Activated T-helper 1 cell treated with anti-CD3 and anti-CD28 coated beads, Interleukin-12 subunit alpha, Interleukin-12 subunit beta, Interleukin-2, Interleukin-4 antibody, amounts not matched to agents 30 ng/mL and 10 ng/mL and 1 ng/mL, durations not matched to agents 14 hours and 24 hours and 36 hours (primary cell): ENCODE measurements around the gene DKKL1. TPM values are rescaled to one million over a fixed set of nuclear protein-coding genes. Genes with fewer than 3 reads are reported as not detected.

Experiments used
- DNase-seq: peaks from one replicate; pipeline ENCODE4 v3.0.0; 2021; ENCODE audit warnings: low spot score
- H3K27ac Mint-ChIP-seq: one replicate; pipeline ENCODE4 v1.8.0; 2021; ENCODE audit warnings: mild to moderate bottlenecking, mixed read lengths
- H3K27me3 Mint-ChIP-seq: one replicate; pipeline ENCODE4 v1.8.0; 2022; ENCODE audit warnings: mild to moderate bottlenecking, moderate library complexity, mixed read lengths; ENCODE audit not compliant: insufficient read depth
- H3K36me3 Mint-ChIP-seq: one replicate; pipeline ENCODE4 v1.8.0; 2021; ENCODE audit warnings: low read depth, mixed read lengths
- H3K4me1 Mint-ChIP-seq: one replicate; pipeline ENCODE4 v1.8.0; 2021; ENCODE audit warnings: low read depth, mixed read lengths
- H3K4me3 Mint-ChIP-seq: one replicate; pipeline ENCODE4 v1.8.0; 2021; ENCODE audit warnings: mild to moderate bottlenecking, moderate library complexity, mixed read lengths
- H3K9me3 Mint-ChIP-seq: one replicate; pipeline ENCODE4 v1.8.0; 2021; ENCODE audit warnings: mixed read lengths
- intact Hi-C: fragments of 100-400 bp; cut with micrococcal nuclease; formaldehyde crosslinking; loops from one replicate; pipeline ENCODE4 v1.15.1; 2024
- total RNA-seq: library from RNA; stranded (reverse); gene quantifications from 2 replicates; pipeline ENCODE4 v1.2.3, GENCODE V29; 2022

DKKL1 gene
- total RNA-seq, 1 donor from 2014 or later, result not detected

- H3K9me3 Mint-ChIP-seq, result no peaks in the 10 kb centered on the region
- H3K27me3 Mint-ChIP-seq, result peaks cover 10% of the 10 kb centered on the region
- DNase-seq, result no peak
- intact Hi-C loops, result no loop called here
- no peak overlapping the region for H3K27ac Mint-ChIP-seq
- H3K36me3 Mint-ChIP-seq, result no peaks in the 10 kb centered on the region
- no peak overlapping the region for H3K4me3 Mint-ChIP-seq
- H3K4me1 Mint-ChIP-seq, result no peaks in the 10 kb centered on the region
Observed at GRCh38 chr19:49398001-49398615, 34.4 kb downstream of the DKKL1 start.

GRCh38 chr19:49398931-49399330 is 35.3 kb downstream of the DKKL1 start:
- H3K9me3 Mint-ChIP-seq, result no peaks in the 10 kb centered on the region
- H3K36me3 Mint-ChIP-seq, result no peaks in the 10 kb centered on the region
- no peak overlapping the region for H3K27ac Mint-ChIP-seq
- H3K4me3 Mint-ChIP-seq, result no peak overlapping the region
- intact Hi-C loops, result no loop called here
- H3K27me3 Mint-ChIP-seq, result peaks cover 10% of the 10 kb centered on the region
- H3K4me1 Mint-ChIP-seq, result no peaks in the 10 kb centered on the region
- DNase-seq, result no peak

GRCh38 chr19:49400029-49400428 is 36.4 kb downstream of the DKKL1 start:
- H3K4me1 Mint-ChIP-seq, result no peaks in the 10 kb centered on the region
- H3K36me3 Mint-ChIP-seq, result no peaks in the 10 kb centered on the region
- H3K27me3 Mint-ChIP-seq, result peaks cover 10% of the 10 kb centered on the region
- intact Hi-C loops, result no loop called here
- no peaks in the 10 kb centered on the region for H3K9me3 Mint-ChIP-seq
- DNase-seq, result no peak
- no peak overlapping the region for H3K27ac Mint-ChIP-seq
- H3K4me3 Mint-ChIP-seq, result no peak overlapping the region

GRCh38 chr19:49403404-49404187 is 39.9 kb downstream of the DKKL1 start:
- peaks cover 2% of the 10 kb centered on the region for H3K36me3 Mint-ChIP-seq
- no peak overlapping the region for H3K4me3 Mint-ChIP-seq
- no peak overlapping the region for H3K27ac Mint-ChIP-seq
- intact Hi-C loops, result no loop called here
- peaks cover 13% of the 10 kb centered on the region for H3K4me1 Mint-ChIP-seq
- no peaks in the 10 kb centered on the region for H3K9me3 Mint-ChIP-seq
- peaks cover 7% of the 10 kb centered on the region for H3K27me3 Mint-ChIP-seq
- no peak for DNase-seq

GRCh38 chr19:49407079-49407478 is 43.4 kb downstream of the DKKL1 start:
- Mint-ChIP-seq H3K9me3 (no peaks in the 10 kb centered on the region), H3K4me1 (peaks cover 42% of the 10 kb centered on the region), H3K36me3 (peaks cover 4% of the 10 kb centered on the region), H3K27ac (no peak overlapping the region), H3K27me3 (peaks cover 2% of the 10 kb centered on the region), H3K4me3 (no peak overlapping the region)
- intact Hi-C loops, result loop anchor here (1.0 to 5.0 kb wide), 2 partner anchors 15 to 35 kb away; partner anchors contain the start of gene SLC17A7
- DNase-seq, result no peak

- Mint-ChIP-seq H3K36me3 (peaks cover 4% of the 10 kb centered on the region), H3K4me3 (no peak overlapping the region), H3K4me1 (peaks cover 44% of the 10 kb centered on the region), H3K27ac (peak overlapping the region; percentile 0), H3K27me3 (peaks cover 2% of the 10 kb centered on the region), H3K9me3 (no peaks in the 10 kb centered on the region)
- no peak for DNase-seq
- intact Hi-C loops, result loop anchor here (1.0 to 5.0 kb wide), 2 partner anchors 15 to 35 kb away; partner anchors contain the start of gene SLC17A7
Observed at GRCh38 chr19:49407482-49408015, 43.9 kb downstream of the DKKL1 start.

GRCh38 chr19:49408816-49409440 is 45.3 kb downstream of the DKKL1 start:
- Mint-ChIP-seq H3K9me3 (no peaks in the 10 kb centered on the region), H3K4me1 (peaks cover 44% of the 10 kb centered on the region), H3K36me3 (peaks cover 4% of the 10 kb centered on the region), H3K27ac (peak overlapping the region; percentile 81), H3K4me3 (peak overlapping the region; percentile 6), H3K27me3 (peaks cover 2% of the 10 kb centered on the region)
- intact Hi-C loops, result loop anchor here (5.0 kb wide), 1 partner anchor 33 kb away; the partner anchor contains the start of gene SLC17A7
- no peak for DNase-seq

- Mint-ChIP-seq H3K27me3 (peaks cover 2% of the 10 kb centered on the region), H3K4me3 (peak overlapping the region; percentile 6), H3K36me3 (peaks cover 4% of the 10 kb centered on the region), H3K4me1 (peaks cover 44% of the 10 kb centered on the region), H3K27ac (peak overlapping the region; percentile 81), H3K9me3 (no peaks in the 10 kb centered on the region)
- intact Hi-C loops, result loop anchor here (5.0 kb wide), 1 partner anchor 33 kb away; the partner anchor contains the start of gene SLC17A7
- DNase-seq, result peak; percentile 24
Observed at GRCh38 chr19:49409441-49410029, 45.9 kb downstream of the DKKL1 start.

- Mint-ChIP-seq H3K27ac (no peak overlapping the region), H3K4me1 (peaks cover 44% of the 10 kb centered on the region), H3K9me3 (no peaks in the 10 kb centered on the region), H3K27me3 (peaks cover 2% of the 10 kb centered on the region), H3K36me3 (peaks cover 4% of the 10 kb centered on the region), H3K4me3 (no peak overlapping the region)
- intact Hi-C loops, result no loop called here
- DNase-seq, result no peak
Observed at GRCh38 chr19:49411681-49412326, 48.1 kb downstream of the DKKL1 start.

- no peak overlapping the region for H3K4me3 Mint-ChIP-seq
- intact Hi-C loops, result no loop called here
- peaks cover 9% of the 10 kb centered on the region for H3K27me3 Mint-ChIP-seq
- H3K36me3 Mint-ChIP-seq, result peaks cover 2% of the 10 kb centered on the region
- DNase-seq, result no peak
- peaks cover 33% of the 10 kb centered on the region for H3K4me1 Mint-ChIP-seq
- H3K27ac Mint-ChIP-seq, result no peak overlapping the region
- H3K9me3 Mint-ChIP-seq, result no peaks in the 10 kb centered on the region
Observed at GRCh38 chr19:49413348-49413747, 49.7 kb downstream of the DKKL1 start.

GRCh38 chr19:49414256-49414655 is 50.6 kb downstream of the DKKL1 start:
- no peaks in the 10 kb centered on the region for H3K9me3 Mint-ChIP-seq
- H3K4me1 Mint-ChIP-seq, result peaks cover 24% of the 10 kb centered on the region
- intact Hi-C loops, result no loop called here
- peaks cover 16% of the 10 kb centered on the region for H3K27me3 Mint-ChIP-seq
- H3K36me3 Mint-ChIP-seq, result peaks cover 2% of the 10 kb centered on the region
- no peak for DNase-seq
- H3K4me3 Mint-ChIP-seq, result no peak overlapping the region
- no peak overlapping the region for H3K27ac Mint-ChIP-seq

- DNase-seq, result no peak
- Mint-ChIP-seq H3K9me3 (no peaks in the 10 kb centered on the region), H3K36me3 (peaks cover 1% of the 10 kb centered on the region), H3K27ac (no peak overlapping the region), H3K4me3 (no peak overlapping the region), H3K27me3 (peaks cover 26% of the 10 kb centered on the region), H3K4me1 (peaks cover 14% of the 10 kb centered on the region)
- intact Hi-C loops, result no loop called here
Observed at GRCh38 chr19:49415102-49415809, 51.6 kb downstream of the DKKL1 start.
